Left renal pelvis (tissue), 4 donors: Measurements from ENCODE around the gene CEBPG. TPM values are rescaled to one million over a fixed set of nuclear protein-coding genes. Genes with fewer than 3 reads are reported as not detected.

ENCODE experiments used
- DNase-seq, 4 donors: peaks; one replicate each; pipeline ENCODE4 v3.0.0-alpha.2; 2013; ENCODE audit warnings: low read depth in 4 of 4, low spot score in 3 of 4
- polyA plus RNA-seq, 4 donors: library from polyadenylated mRNA; unstranded; fragments of 120-200 nt; gene quantifications; one replicate each; pipeline ENCODE4 v1.2.1, GENCODE V29; 2013; ENCODE audit not compliant: insufficient read length in 4 of 4

CEBPG gene
- polyA plus RNA-seq, 4 donors, result 19.2 to 28.6 (median 23.2) TPM

GRCh38 chr19:33403221-33403972 lies 29.9 kb downstream of the CEBPG start:
- no peak for DNase-seq

- DNase-seq, result no peak
Measured at GRCh38 chr19:33403973-33404304, 30.4 kb downstream of the CEBPG start.

- DNase-seq, result no peak
Measured at GRCh38 chr19:33404506-33405253, 31.2 kb downstream of the CEBPG start.

- DNase-seq, result no peak
Measured at GRCh38 chr19:33405254-33405552, 31.7 kb downstream of the CEBPG start.

- no peak for DNase-seq
Measured at GRCh38 chr19:33405553-33406461, 32.3 kb downstream of the CEBPG start.

GRCh38 chr19:33406521-33407139 lies 33.1 kb downstream of the CEBPG start:
- no peak for DNase-seq

- DNase-seq, result no peak
Measured at GRCh38 chr19:33407140-33407551, 33.6 kb downstream of the CEBPG start.

- DNase-seq, result no peak
Measured at GRCh38 chr19:33407716-33408115, 34.2 kb downstream of the CEBPG start.

- DNase-seq, result no peak
Measured at GRCh38 chr19:33408116-33408515, 34.6 kb downstream of the CEBPG start.

- DNase-seq, result no peak
Measured at GRCh38 chr19:33408538-33409434, 35.3 kb downstream of the CEBPG start.

GRCh38 chr19:33409906-33410685 lies 36.6 kb downstream of the CEBPG start:
- no peak for DNase-seq

- no peak for DNase-seq
Measured at GRCh38 chr19:33410915-33411401, 37.4 kb downstream of the CEBPG start.

- DNase-seq, result no peak
Measured at GRCh38 chr19:33411621-33412180, 38.2 kb downstream of the CEBPG start.

- DNase-seq, result no peak
Measured at GRCh38 chr19:33412601-33413425, 39.3 kb downstream of the CEBPG start.

GRCh38 chr19:33413426-33413725 lies 39.9 kb downstream of the CEBPG start:
- no peak for DNase-seq

- DNase-seq, result no peak
Measured at GRCh38 chr19:33413868-33414666, 40.6 kb downstream of the CEBPG start.
